Measurements from ENCODE around the gene COL4A1.

- no peak for TF ChIP-seq EP300 (IDR thresholded peaks at IDR 0.05)
- no peak for TF ChIP-seq POLR2AphosphoS5 (IDR thresholded peaks at IDR 0.05)
- no peak for TF ChIP-seq CTCF (IDR thresholded peaks at IDR 0.05)
- TF ChIP-seq POLR2A (IDR thresholded peaks at IDR 0.05) = no peak
Measured at GRCh38 chr13:110103026-110103425, 203.9 kb downstream of the COL4A1 start.

Measured in gastroesophageal sphincter (tissue), 3 donors.